Measurements from ENCODE around the gene GTF2H2C_2.
"Not testable (repeated sequence)": the region's sequence is repeated elsewhere in the genome, so short reads cannot be mapped to it uniquely, and the experiment has no call there.

The GTF2H2C_2 gene

DNA sequence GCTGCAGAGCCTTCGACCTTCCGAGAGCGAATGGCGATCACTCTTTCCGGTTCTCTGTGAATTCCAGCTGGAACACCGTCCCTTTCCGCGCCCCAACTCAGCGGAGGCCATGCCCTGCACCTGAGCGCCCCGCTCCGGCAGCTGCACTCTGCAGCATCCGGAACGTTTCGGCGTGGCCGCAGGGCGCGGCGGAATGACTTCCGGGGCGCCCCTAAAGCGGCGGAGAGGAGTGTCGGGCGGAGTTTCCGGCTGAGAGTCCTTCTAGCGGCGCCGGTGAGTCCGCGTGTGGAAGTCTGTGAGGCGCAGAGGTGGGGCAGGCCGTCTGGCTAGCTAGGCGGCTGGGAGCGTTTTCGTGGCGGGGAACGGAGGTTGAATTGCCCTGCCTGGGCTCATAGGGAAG is at the start of gene GTF2H2C_2:
TSS of gene GTF2H2C_2 (plus strand) at position 252 of the 400 bp plus-strand sequence.
- H3K9ac ChIP-seq (ENCODE audit: low read depth in 2 of 2, low read length in 2 of 2); H3K36me3 ChIP-seq; intact Hi-C loops (cut with DNase I): not testable (repeated sequence)

GRCh38 chr5:70400984-70401686 is 14.0 kb upstream of the GTF2H2C_2 start:
- H3K27me3 ChIP-seq; H3K4me1 ChIP-seq; H3K9me3 ChIP-seq; H3K36me3 ChIP-seq; intact Hi-C loops (cut with DNase I); H3K9ac ChIP-seq (ENCODE audit: low read depth in 2 of 2, low read length in 2 of 2): not testable (repeated sequence)
- Histone ChIP-seq H3K27ac (peak overlapping the region; percentile 57), H3K4me3 (peak overlapping the region; percentile 40)
- DNase-seq: peak; percentile 78

More for the DNA sequence above, at the start of gene GTF2H2C_2:
- not testable (repeated sequence) for H3K4me1 ChIP-seq, H3K27me3 ChIP-seq, DNase-seq, H3K4me3 ChIP-seq, H3K27ac ChIP-seq, H3K9me3 ChIP-seq

GRCh38 chr5:70421322-70421721 is 6.2 kb downstream of the GTF2H2C_2 start:
- H3K27me3 ChIP-seq; H3K9ac ChIP-seq (ENCODE audit: low read depth in 2 of 2, low read length in 2 of 2); intact Hi-C loops (cut with DNase I); H3K9me3 ChIP-seq; H3K27ac ChIP-seq; H3K4me1 ChIP-seq; H3K4me3 ChIP-seq; DNase-seq; H3K36me3 ChIP-seq: not testable (repeated sequence)

GRCh38 chr5:70423215-70423614 is 8.0 kb downstream of the GTF2H2C_2 start:
- H3K36me3 ChIP-seq; DNase-seq; H3K9ac ChIP-seq (ENCODE audit: low read depth in 2 of 2, low read length in 2 of 2); H3K4me1 ChIP-seq; intact Hi-C loops (cut with DNase I); H3K27me3 ChIP-seq; H3K27ac ChIP-seq; H3K9me3 ChIP-seq; H3K4me3 ChIP-seq: not testable (repeated sequence)

GRCh38 chr5:70438518-70438917 is 23.4 kb downstream of the GTF2H2C_2 start:
- DNase-seq; H3K27ac ChIP-seq; H3K4me1 ChIP-seq; H3K27me3 ChIP-seq; H3K4me3 ChIP-seq; H3K36me3 ChIP-seq; intact Hi-C loops (cut with DNase I); H3K9me3 ChIP-seq; H3K9ac ChIP-seq (ENCODE audit: low read depth in 2 of 2, low read length in 2 of 2): not testable (repeated sequence)

DNA sequence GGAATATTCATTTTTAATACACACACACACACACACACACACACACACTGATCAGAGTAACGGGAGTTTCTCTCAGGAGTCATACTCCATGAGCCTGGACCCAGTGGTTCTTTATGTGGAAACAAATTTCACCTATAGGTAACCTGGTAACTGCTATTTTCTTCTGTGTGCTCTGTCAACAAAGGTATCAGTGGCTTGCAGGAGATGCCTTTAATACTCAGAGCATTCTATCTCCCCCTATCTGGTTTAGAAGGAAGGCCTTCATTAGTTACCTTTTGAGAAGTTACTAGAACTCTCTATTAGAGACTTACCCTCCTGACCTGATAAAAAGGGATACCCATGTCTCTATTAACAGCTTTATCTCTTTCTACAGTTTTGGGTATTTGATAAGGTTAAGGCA is 34.4 kb downstream of the GTF2H2C_2 start:
- H3K9me3 ChIP-seq; H3K27me3 ChIP-seq; DNase-seq; H3K36me3 ChIP-seq; H3K27ac ChIP-seq; H3K9ac ChIP-seq (ENCODE audit: low read depth in 2 of 2, low read length in 2 of 2); intact Hi-C loops (cut with DNase I); H3K4me1 ChIP-seq; H3K4me3 ChIP-seq: not testable (repeated sequence)

DNA sequence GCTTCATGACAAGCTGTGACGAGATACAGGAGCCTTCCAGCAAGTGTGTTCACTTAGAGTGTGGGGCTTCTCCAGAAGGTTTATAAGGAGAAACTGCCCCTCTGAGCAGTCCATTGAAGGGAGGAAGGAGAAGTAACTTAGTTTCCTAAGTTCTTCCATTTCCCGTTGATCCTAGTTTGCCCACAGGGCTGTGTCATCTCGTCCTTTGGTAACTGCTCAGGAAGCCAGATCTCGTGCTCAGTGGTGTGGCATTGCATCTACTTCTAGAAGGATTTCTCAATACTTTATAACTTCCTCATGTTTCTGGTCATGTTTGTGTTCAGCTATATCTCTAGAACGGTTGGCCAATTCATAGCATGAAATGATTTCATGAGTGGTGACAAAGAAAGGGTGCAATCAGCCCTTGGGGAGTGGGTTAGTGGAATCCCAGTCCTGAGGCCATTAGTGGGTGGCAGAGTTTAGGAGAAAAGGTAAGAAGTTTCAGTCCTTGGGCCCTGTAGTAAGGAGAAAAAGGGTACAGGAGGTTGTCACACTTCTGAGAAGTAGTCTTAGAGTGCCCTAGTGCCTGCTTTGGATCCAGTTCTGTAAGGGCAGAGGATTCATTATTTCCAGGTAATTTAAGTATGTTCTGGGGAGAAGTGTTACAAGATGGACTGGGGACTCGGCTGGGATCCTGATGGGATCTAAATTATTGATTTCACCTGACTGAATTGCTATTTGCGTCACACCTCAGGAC is 36.2 kb downstream of the GTF2H2C_2 start:
- H3K27ac ChIP-seq; intact Hi-C loops (cut with DNase I); H3K9me3 ChIP-seq: not testable (repeated sequence)

DNA sequence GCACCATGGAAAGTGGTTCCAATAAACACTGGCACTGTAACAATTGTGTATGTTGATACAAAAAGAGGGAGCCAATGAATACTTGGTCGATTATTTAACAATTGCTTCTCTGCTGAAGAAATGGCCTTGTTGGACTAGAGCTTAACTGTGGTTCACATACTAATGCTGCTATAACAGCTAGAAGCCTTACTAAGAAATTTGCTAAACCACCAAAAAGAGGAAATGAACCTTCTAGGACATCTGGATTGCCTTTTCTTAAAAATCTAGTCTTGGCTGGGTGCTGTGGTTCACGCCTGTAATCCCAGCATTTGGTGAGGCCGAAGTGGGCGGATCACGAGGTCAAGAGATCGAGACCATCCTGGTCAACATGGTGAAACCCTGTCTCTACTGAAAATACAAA is 41.9 kb downstream of the GTF2H2C_2 start:
- H3K9me3 ChIP-seq; H3K4me1 ChIP-seq; H3K9ac ChIP-seq (ENCODE audit: low read depth in 2 of 2, low read length in 2 of 2); H3K27me3 ChIP-seq; DNase-seq; H3K4me3 ChIP-seq; H3K27ac ChIP-seq; intact Hi-C loops (cut with DNase I); H3K36me3 ChIP-seq: not testable (repeated sequence)

More for the DNA sequence above, 36.2 kb downstream of the GTF2H2C_2 start:
- H3K9ac ChIP-seq (ENCODE audit: low read depth in 2 of 2, low read length in 2 of 2); H3K4me1 ChIP-seq; H3K4me3 ChIP-seq; DNase-seq; H3K36me3 ChIP-seq; H3K27me3 ChIP-seq: not testable (repeated sequence)

GRCh38 chr5:70459188-70459587 is 44.0 kb downstream of the GTF2H2C_2 start:
- peak; percentile 24 for DNase-seq
- intact Hi-C loops (cut with DNase I); H3K9ac ChIP-seq (ENCODE audit: low read depth in 2 of 2, low read length in 2 of 2); H3K27ac ChIP-seq; H3K4me1 ChIP-seq; H3K27me3 ChIP-seq; H3K9me3 ChIP-seq; H3K4me3 ChIP-seq; H3K36me3 ChIP-seq: not testable (repeated sequence)

DNA sequence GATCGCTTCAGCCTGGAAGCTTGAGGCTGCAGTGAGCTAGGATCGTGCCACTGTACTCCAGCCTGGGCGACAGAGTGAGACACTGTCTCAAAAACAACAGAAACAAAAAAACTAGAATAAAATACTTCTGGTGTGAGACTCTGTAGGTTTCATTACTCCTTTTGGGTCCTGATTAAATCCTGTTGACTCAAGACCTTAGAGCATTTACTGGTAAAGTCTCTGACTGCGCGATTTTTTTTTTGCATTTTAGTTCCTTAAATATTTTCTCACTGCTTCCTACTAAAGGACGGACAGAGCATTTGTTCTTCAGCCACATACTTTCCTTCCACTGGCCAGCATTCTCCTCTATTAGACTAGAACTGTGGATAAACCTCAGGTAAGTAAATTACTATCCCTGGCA is 46.8 kb downstream of the GTF2H2C_2 start:
- DNase-seq; H3K27me3 ChIP-seq; H3K4me3 ChIP-seq; H3K9ac ChIP-seq (ENCODE audit: low read depth in 2 of 2, low read length in 2 of 2); H3K9me3 ChIP-seq; H3K27ac ChIP-seq; intact Hi-C loops (cut with DNase I); H3K4me1 ChIP-seq; H3K36me3 ChIP-seq: not testable (repeated sequence)

- H3K4me1 ChIP-seq; H3K9ac ChIP-seq (ENCODE audit: low read depth in 2 of 2, low read length in 2 of 2): not testable (repeated sequence)
Measured at GRCh38 chr5:70464019-70464637, 49.0 kb downstream of the GTF2H2C_2 start.

DNA sequence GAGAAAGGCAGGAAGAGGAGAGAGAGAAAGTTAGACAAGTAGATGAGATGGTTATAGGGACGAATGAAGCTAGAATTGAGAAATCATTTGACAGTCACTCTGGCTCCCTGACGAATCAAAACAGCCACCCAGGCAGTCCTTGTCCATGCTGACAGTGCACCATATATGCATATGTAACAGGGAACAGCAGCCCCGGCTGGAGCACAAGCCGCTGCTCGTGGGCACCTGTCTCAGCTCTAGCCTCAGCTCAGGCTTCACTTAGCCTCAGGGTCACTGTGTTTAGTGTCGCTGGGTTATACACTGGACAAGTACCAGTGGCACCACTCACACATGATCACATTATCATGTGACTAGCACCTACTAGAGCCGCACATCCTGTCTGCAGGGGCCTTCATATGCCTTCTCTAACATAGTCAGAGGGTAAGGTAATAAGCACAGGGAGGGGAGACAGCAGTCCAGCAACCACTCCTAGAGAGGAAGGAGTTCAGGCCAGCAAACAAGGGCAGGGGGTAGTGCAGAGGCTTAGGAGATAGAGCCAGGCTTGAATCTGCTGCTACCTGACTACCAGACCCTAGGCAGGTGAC is 54.9 kb downstream of the GTF2H2C_2 start:
- H3K27me3 ChIP-seq; H3K27ac ChIP-seq; H3K36me3 ChIP-seq; H3K9ac ChIP-seq (ENCODE audit: low read depth in 2 of 2, low read length in 2 of 2); DNase-seq; H3K9me3 ChIP-seq; H3K4me1 ChIP-seq; H3K4me3 ChIP-seq; intact Hi-C loops (cut with DNase I): not testable (repeated sequence)

More at GRCh38 chr5:70464019-70464637, 49.0 kb downstream of the GTF2H2C_2 start:
- H3K27me3 ChIP-seq; H3K9me3 ChIP-seq; H3K27ac ChIP-seq; H3K4me3 ChIP-seq; H3K36me3 ChIP-seq; intact Hi-C loops (cut with DNase I); DNase-seq: not testable (repeated sequence)
